B cell (primary cell): ENCODE results near the gene PTPN13. TPM values are rescaled to one million over a fixed set of nuclear protein-coding genes. Genes with fewer than 3 reads are reported as not detected.

Experiments used
- ATAC-seq: fragments of 200-7000 bp; cut with Tn5 transposase; one replicate; pipeline ENCODE4 v1.10.0; 2021; ENCODE audit warnings: low read depth, mild to moderate bottlenecking, moderate number of reproducible peaks, moderate library complexity
- CTCF ChIA-PET: fragments of 350-600 bp; sonication (Branson Sonifier 250); formaldehyde crosslinking; loops from one replicate; lab custom pipeline; 2021; ENCODE audit warnings: antibody characterized with exemption, inconsistent platforms; lab: Charles Lee
- POLR2A ChIA-PET: fragments of 350-600 bp; sonication (Branson Sonifier 250); formaldehyde crosslinking; loops from one replicate; lab custom pipeline; 2021; ENCODE audit warnings: antibody characterized with exemption; lab: Charles Lee
- DNase-seq: peaks from one replicate; pipeline ENCODE4 v3.0.0; 2013
- H2AFZ ChIP-seq: 2 replicates; pipeline ENCODE4 v1.6.1; 2012; ENCODE audit warnings: mild to moderate bottlenecking, low read depth, low read length; ENCODE audit not compliant: insufficient read depth, poor library complexity, severe bottlenecking
- H3K27ac ChIP-seq, 2 donors: 1 replicate in 1 of 2; 2 replicates in 1 of 2; pipeline ENCODE4 v1.5.1; 2012 to 2013; ENCODE audit warnings: low read length in 2 of 2, mild to moderate bottlenecking in 2 of 2, moderate library complexity in 1 of 2
- H3K27me3 ChIP-seq, 4 experiments: fragments of 200-600 bp in 1 of 4; sonication (generic) in 1 of 4; replicated peaks in 1 of 4; 1 replicate in 2 of 4; 2 replicates in 2 of 4; pipeline versions ENCODE4 v1.6.1 to v1.7.0; 2013 to 2016; ENCODE audit warnings: low read length in 3 of 4, mild to moderate bottlenecking in 2 of 4, mixed read lengths in 1 of 4, moderate library complexity in 1 of 4; ENCODE audit not compliant: insufficient read depth in 4 of 4, control insufficient read depth in 3 of 4; ENCODE audit errors: control extremely low read depth in 1 of 4
- H3K36me3 ChIP-seq, 2 experiments: replicated peaks in 1 of 2; 1 replicate in 1 of 2; 2 replicates in 1 of 2; pipeline versions ENCODE4 v1.6.1 to v1.7.1; 2013; ENCODE audit warnings: low read length in 1 of 2; ENCODE audit not compliant: insufficient read depth in 2 of 2, control insufficient read depth in 1 of 2; ENCODE audit errors: control extremely low read depth in 1 of 2, extremely low read depth in 1 of 2
- H3K4me1 ChIP-seq, 2 donors: fragments of 200-600 bp in 1 of 2; sonication (generic) in 1 of 2; 1 replicate in 1 of 2; 2 replicates in 1 of 2; pipeline versions ENCODE4 v1.5.1 to v1.6.1; 2013 to 2017; ENCODE audit warnings: low read length in 2 of 2; ENCODE audit not compliant: control insufficient read depth in 2 of 2, insufficient read depth in 2 of 2
- H3K4me2 ChIP-seq: replicated peaks from 2 replicates; pipeline ENCODE3; 2012; ENCODE audit warnings: mild to moderate bottlenecking, low read depth, low read length; ENCODE audit not compliant: poor library complexity, severe bottlenecking
- H3K4me3 ChIP-seq, 5 experiments: fragments of 200-600 bp in 1 of 5; sonication (generic) in 1 of 5; 1 replicate in 3 of 5; 2 replicates in 2 of 5; pipeline versions ENCODE4 v1.5.1 to v1.7.0; 2011 to 2016; ENCODE audit warnings: low read length in 4 of 5, mild to moderate bottlenecking in 4 of 5, low read depth in 2 of 5, control low read depth in 1 of 5, moderate library complexity in 1 of 5; ENCODE audit not compliant: insufficient read depth in 1 of 5; ENCODE audit errors: control extremely low read depth in 1 of 5, extremely low read depth in 1 of 5
- H3K79me2 ChIP-seq: fragments of 200-600 bp; sonication (generic); one replicate; pipeline ENCODE4 v1.6.0; 2016; ENCODE audit warnings: low read length; ENCODE audit not compliant: control insufficient read depth, insufficient read depth
- H3K9ac ChIP-seq: fragments of 200-600 bp; sonication (generic); 2 replicates; pipeline ENCODE4 v1.6.1; 2017; ENCODE audit warnings: mild to moderate bottlenecking, low read length, moderate library complexity
- H3K9me3 ChIP-seq, 3 donors: one replicate each; pipeline versions ENCODE4 v1.6.1 to v1.7.1; 2013; ENCODE audit warnings: low read length in 2 of 3; ENCODE audit not compliant: control insufficient read depth in 2 of 3, insufficient read depth in 1 of 3; ENCODE audit errors: control extremely low read depth in 1 of 3
- H4K20me1 ChIP-seq: 2 replicates; pipeline ENCODE4 v1.6.0; 2012; ENCODE audit warnings: mild to moderate bottlenecking, low read length; ENCODE audit not compliant: insufficient read depth, control insufficient read depth, poor library complexity, severe bottlenecking
- H3K27ac Mint-ChIP-seq: one replicate; pipeline ENCODE4 v1.8.0; 2021; ENCODE audit warnings: mixed read lengths
- H3K27me3 Mint-ChIP-seq: one replicate; pipeline ENCODE4 v1.8.0; 2021; ENCODE audit warnings: mixed read lengths
- H3K4me1 Mint-ChIP-seq: one replicate; pipeline ENCODE4 v1.8.0; 2021; ENCODE audit warnings: mixed read lengths
- H3K4me3 Mint-ChIP-seq: one replicate; pipeline ENCODE4 v1.8.0; 2021; ENCODE audit warnings: mixed read lengths
- H3K9me3 Mint-ChIP-seq: one replicate; pipeline ENCODE4 v1.8.0; 2022; ENCODE audit warnings: mixed read lengths; ENCODE audit not compliant: insufficient read depth
- CTCF ChIP-seq: fragments of 200-600 bp; IDR thresholded peaks from one replicate; pipeline ENCODE4 v1.8.0; 2022; ENCODE audit warnings: antibody characterized with exemption, mild to moderate bottlenecking
- EZH2 ChIP-seq: IDR thresholded peaks from 2 replicates; pipeline ENCODE4 v1.6.1; 2012; ENCODE audit warnings: borderline replicate concordance, low read depth, mild to moderate bottlenecking, moderate library complexity, low read length; ENCODE audit not compliant: insufficient read depth, poor library complexity, severe bottlenecking
- WGBS: methylation state at CpG from one replicate; pipeline ENCODE4 v1.1.5; 2013; ENCODE audit warnings: missing lambda C conversion rate; ENCODE audit not compliant: insufficient coverage; 5-methylcytosine and 5-hydroxymethylcytosine counted together
- intact Hi-C: fragments of 100-400 bp; cut with micrococcal nuclease; formaldehyde crosslinking; loops from one replicate; pipeline ENCODE4 v1.10.0; 2022
- polyA plus RNA-seq: library from polyadenylated mRNA; depleted of rRNA; stranded (reverse); fragments of >200 nt; gene quantifications from 2 replicates; pipeline ENCODE4 v1.2.3, GENCODE V29; 2012
- total RNA-seq, 2 donors: library from RNA; stranded (reverse); fragments of 120-200 nt in 1 of 2; gene quantifications; 1 replicate in 1 of 2; 2 replicates in 1 of 2; pipeline versions ENCODE4 v1.2.3 to v1.2.4, GENCODE V29; 2013 to 2022

Gene PTPN13
- total and polyA plus RNA-seq, 2 donors (not counting 1 experiment from before 2014, with no cell fraction given) = 0.91 TPM; not detected in 1

GRCh38 chr4:86810847-86811246 is 216.7 kb downstream of the PTPN13 start:
- no peaks in the 10 kb centered on the region for H3K4me1 Mint-ChIP-seq

GRCh38 chr4:86815653-86816052 is 221.5 kb downstream of the PTPN13 start:
- TF ChIP-seq CTCF = no peak
- CTCF ChIA-PET = no interaction called here
- intact Hi-C loops = no loop called here
- POLR2A ChIA-PET = no interaction called here
- Histone ChIP-seq H3K79me2 (no peaks in the 10 kb centered on the region), H3K9me3 (peaks cover 0 to 8% (median 5%) of the 10 kb centered on the region in 3 donors), H2AFZ (no peak overlapping the region), H3K27ac (no peak overlapping the region), H3K4me3 (no peak overlapping the region), H3K4me1 (no peaks in the 10 kb centered on the region), H3K36me3 (no peaks in the 10 kb centered on the region), H3K9ac (no peak overlapping the region), H3K4me2 (no peak overlapping the region), H3K27me3 (no peaks in the 10 kb centered on the region), H4K20me1 (no peaks in the 10 kb centered on the region)
- Mint-ChIP-seq H3K27me3 (no peaks in the 10 kb centered on the region), H3K27ac (no peak overlapping the region), H3K4me3 (no peak overlapping the region), H3K9me3 (peaks cover 8% of the 10 kb centered on the region), H3K4me1 (no peaks in the 10 kb centered on the region)
- DNase-seq (no peak), ATAC-seq (no peak)
- 86% methylated on average over 1 of the region's 1 CpG for WGBS

More at GRCh38 chr4:86810847-86811246, 216.7 kb downstream of the PTPN13 start:
- Histone ChIP-seq H3K4me3 (no peak overlapping the region), H3K4me2 (no peak overlapping the region), H3K9ac (no peak overlapping the region), H3K4me1 (no peaks in the 10 kb centered on the region), H3K36me3 (no peaks in the 10 kb centered on the region), H2AFZ (no peak overlapping the region), H3K27ac (no peak overlapping the region), H3K9me3 (peaks cover 0 to 3% (median 0%) of the 10 kb centered on the region in 3 donors), H3K27me3 (no peaks in the 10 kb centered on the region), H4K20me1 (no peaks in the 10 kb centered on the region), H3K79me2 (no peaks in the 10 kb centered on the region)
- ChIA-PET CTCF (no interaction called here), POLR2A (no interaction called here)
- no peak for DNase-seq
- intact Hi-C loops = no loop called here
- no CpG with 5 or more reads among the region's 3 CpGs for WGBS
- no peak overlapping the region for H3K4me3 Mint-ChIP-seq
- ATAC-seq = no peak
- no peaks in the 10 kb centered on the region for H3K27me3 Mint-ChIP-seq
- peaks cover 5% of the 10 kb centered on the region for H3K9me3 Mint-ChIP-seq
- no peak overlapping the region for H3K27ac Mint-ChIP-seq
- TF ChIP-seq EZH2 (no peak), CTCF (no peak)
